Heart left ventricle (tissue), 16 donors: ENCODE results near the gene GPR149. TPM values are rescaled to one million over a fixed set of nuclear protein-coding genes. Genes with fewer than 3 reads are reported as not detected.

Experiments used
- ATAC-seq, 4 donors: fragments of 200-7000 bp; cut with Tn5 transposase; one replicate each; pipeline ENCODE4 v1.9.1; 2020 to 2022; ENCODE audit warnings: moderate library complexity in 4 of 4, mild to moderate bottlenecking in 3 of 4, moderate number of reproducible peaks in 1 of 4
- DNase-seq, 5 donors: peaks; one replicate each; pipeline ENCODE4 v3.0.0-alpha.2; 2020
- H3K27ac ChIP-seq, 12 donors: fragments of 200-600 bp; sonication (generic) in 4 of 12; one replicate each; pipeline versions ENCODE4 v1.5.0 to v1.8.0; 2016 to 2022; ENCODE audit warnings: mild to moderate bottlenecking in 2 of 12
- H3K27me3 ChIP-seq, 9 donors: fragments of 200-600 bp; sonication (generic) in 2 of 9; one replicate each; pipeline versions ENCODE4 v1.5.1 to v1.8.0; 2016 to 2022; ENCODE audit warnings: mild to moderate bottlenecking in 3 of 9
- H3K36me3 ChIP-seq, 9 donors: fragments of 200-600 bp; sonication (generic) in 2 of 9; one replicate each; pipeline versions ENCODE4 v1.5.0 to v1.8.0; 2018 to 2022; ENCODE audit warnings: mild to moderate bottlenecking in 2 of 9
- H3K4me1 ChIP-seq, 12 donors: fragments of 200-600 bp; sonication (generic) in 4 of 12; one replicate each; pipeline versions ENCODE4 v1.5.0 to v1.8.0; 2016 to 2022; ENCODE audit warnings: mild to moderate bottlenecking in 3 of 12
- H3K4me3 ChIP-seq, 12 donors: fragments of 200-600 bp; sonication (generic) in 4 of 12; one replicate each; pipeline versions ENCODE4 v1.5.0 to v1.8.0; 2017 to 2022; ENCODE audit warnings: mild to moderate bottlenecking in 9 of 12, moderate library complexity in 4 of 12
- H3K9me3 ChIP-seq, 12 donors: fragments of 200-600 bp; sonication (generic) in 4 of 12; one replicate each; pipeline versions ENCODE4 v1.5.0 to v1.8.0; 2016 to 2022; ENCODE audit warnings: mild to moderate bottlenecking in 1 of 12
- CTCF ChIP-seq, 12 donors: fragments of 200-600 bp; sonication (generic) in 4 of 12; IDR thresholded peaks; one replicate each; pipeline versions ENCODE4 v1.5.0 to v1.8.0; 2018 to 2022; ENCODE audit warnings: antibody characterized with exemption in 12 of 12, mild to moderate bottlenecking in 5 of 12
- POLR2A ChIP-seq, 2 donors: fragments of 450-650 bp; IDR thresholded peaks; one replicate each; pipeline ENCODE4 v1.6.1; 2017; ENCODE audit warnings: antibody characterized with exemption in 2 of 2, mild to moderate bottlenecking in 2 of 2, moderate library complexity in 2 of 2
- WGBS, 4 donors: extraction: QIAGEN DNeasy Blood & Tissue Kit in 2 of 4; methylation state at CpG; one replicate each; pipeline versions ENCODE4 v1.1.5 to v1.1.7; 2013 to 2018; 5-methylcytosine and 5-hydroxymethylcytosine counted together
- intact Hi-C, 10 donors: fragments of 100-400 bp; cut with DNase I; formaldehyde crosslinking; loops; one replicate each; pipeline versions ENCODE4 v1.11.1 to v1.14.2; 2022
- polyA plus RNA-seq, 2 donors: library from polyadenylated mRNA; stranded (reverse); fragments of 200-250 nt; gene quantifications; one replicate each; pipeline ENCODE4 v1.2.3, GENCODE V29; 2013
- total RNA-seq, 9 donors: library from RNA; depleted of rRNA in 2 of 9; stranded (reverse); fragments of >200 nt in 2 of 9; fragmentation: NEBNext Ultra II Directional in 3 of 9; extraction: Animal tissue kit (Norgen Biotek cat#: 25700) in 3 of 9; gene quantifications; one replicate each; pipeline versions ENCODE4 v1.1.0 to v1.2.4, GENCODE V29; 2016 to 2023
- donor health status: ischemic (EF 13 %, LVEDD 7.1; RV severe dilation, severe dysfunction).
- donor health status: healthy with polysubstance abuse.
- donor health status: DM: no; HTN: yes; CAD: no.
- donor health status: DM: no; HTN: no; CAD: no.
- donor health status: ischemic (EF 25% LVEDD 6.9; RV normal size, moderate dysfunction).
- donor health status: ischemic (EF 25% LVEDD 5.7; RV mildly dilated, moderate dysfunction).
- donor health status: healthy.
- donor health status: DM: yes; HTN: yes; CAD: no.
- donor health status: ischemic (EF 35%, LVEDD 5.7; RV mildly dilated, moderate dysfunction).
- donor health status: nonischemic (EF 11% LVEDD 7.7; RV severe dilation, severe dysfunction).
- donor health status: DM: yes; HTN: yes; CAD: no.
- donor health status: PGD.
- donor health status: ischemic (EF 29% LVEDD 5.4; RV normal size, mild dysfunction).
- donor health status: nonischemic (EF 23%, LVEDD 6.1; RV moderate dilation, normal function).

The GPR149 gene
- total and polyA plus RNA-seq, 11 donors = not detected

GRCh38 chr3:154364849-154365248 is 65.1 kb downstream of the GPR149 start:
- Histone ChIP-seq H3K27me3 (no peaks in the 10 kb centered on the region), H3K9me3 (peaks cover 0 to 10% (median 0%) of the 10 kb centered on the region in 12 donors), H3K4me1 (no peaks in the 10 kb centered on the region), H3K36me3 (no peaks in the 10 kb centered on the region), H3K4me3 (no peak overlapping the region), H3K27ac (no peak overlapping the region)
- ATAC-seq (no peak), DNase-seq (no peak)
- no peak for TF ChIP-seq POLR2A (IDR thresholded peaks at IDR 0.05)
- TF ChIP-seq CTCF (IDR thresholded peaks at IDR 0.05) = no peak
- intact Hi-C loops = no loop called here

- Histone ChIP-seq H3K4me3 (no peak overlapping the region), H3K27ac (no peak overlapping the region), H3K9me3 (peaks cover 0 to 10% (median 0%) of the 10 kb centered on the region in 12 donors), H3K27me3 (no peaks in the 10 kb centered on the region), H3K36me3 (no peaks in the 10 kb centered on the region), H3K4me1 (no peaks in the 10 kb centered on the region)
- no peak for TF ChIP-seq CTCF (IDR thresholded peaks at IDR 0.05)
- TF ChIP-seq POLR2A (IDR thresholded peaks at IDR 0.05) = no peak
- DNase-seq (no peak), ATAC-seq (no peak)
- 57 to 66% (median 57%) methylated on average over 1 of the region's 1 CpG for WGBS, 4 donors
- intact Hi-C loops = no loop called here
Observed at GRCh38 chr3:154361099-154361498, 68.9 kb downstream of the GPR149 start.

GRCh38 chr3:154356009-154356408 is 74.0 kb downstream of the GPR149 start:
- no peaks in the 10 kb centered on the region for H3K9me3 ChIP-seq
- H3K4me1 ChIP-seq = no peaks in the 10 kb centered on the region
- intact Hi-C loops = no loop called here
- peaks cover 0 to 7% (median 0%) of the 10 kb centered on the region in 9 donors for H3K27me3 ChIP-seq
- WGBS, 4 donors = 58 to 72% (median 68%) methylated on average over 1 of the region's 1 CpG
- no peak for DNase-seq
- no peaks in the 10 kb centered on the region for H3K36me3 ChIP-seq
- H3K27ac ChIP-seq = no peak overlapping the region
- H3K4me3 ChIP-seq = no peak overlapping the region
- ATAC-seq = no peak
- no peak for TF ChIP-seq POLR2A (IDR thresholded peaks at IDR 0.05)

- Histone ChIP-seq H3K27me3 (peaks cover 0 to 19% (median 0%) of the 10 kb centered on the region in 9 donors), H3K9me3 (no peaks in the 10 kb centered on the region), H3K4me1 (no peaks in the 10 kb centered on the region), H3K4me3 (no peak overlapping the region), H3K36me3 (no peaks in the 10 kb centered on the region), H3K27ac (no peak overlapping the region)
- ATAC-seq = no peak
- 35 to 50% (median 48%) methylated on average over 2 of the region's 2 CpGs for WGBS, 4 donors
- intact Hi-C loops = no loop called here
- DNase-seq = no peak
- TF ChIP-seq CTCF (IDR thresholded peaks at IDR 0.05) = no peak
- TF ChIP-seq POLR2A (IDR thresholded peaks at IDR 0.05) = no peak
Observed at GRCh38 chr3:154349223-154349622, 80.8 kb downstream of the GPR149 start.

- intact Hi-C loops = no loop called here
- H3K36me3 ChIP-seq = no peaks in the 10 kb centered on the region
- 75 to 84% (median 78%) methylated on average over 2 of the region's 2 CpGs for WGBS, 4 donors
Observed at GRCh38 chr3:154345422-154346122, 84.4 kb downstream of the GPR149 start.

More at GRCh38 chr3:154345422-154346122, 84.4 kb downstream of the GPR149 start:
- H3K4me1 ChIP-seq = no peaks in the 10 kb centered on the region
- no peak overlapping the region for H3K4me3 ChIP-seq
- DNase-seq (no peak), ATAC-seq (no peak)
- H3K27ac ChIP-seq = no peak overlapping the region
- H3K9me3 ChIP-seq = no peaks in the 10 kb centered on the region
- TF ChIP-seq CTCF (IDR thresholded peaks at IDR 0.05) (no peak), POLR2A (IDR thresholded peaks at IDR 0.05) (no peak)
- H3K27me3 ChIP-seq = peaks cover 0 to 18% (median under 1%) of the 10 kb centered on the region in 9 donors
